Transverse colon (tissue), 4 donors: ENCODE data around the gene IL5RA. TPM values are rescaled to one million over a fixed set of nuclear protein-coding genes. Genes with fewer than 3 reads are reported as not detected.

Experiments used
- DNase-seq: peaks from one replicate; pipeline ENCODE4 v3.0.0-alpha.2; 2019
- H3K27ac ChIP-seq, 4 donors: fragments of 200-600 bp; sonication (generic); 2 replicates each; pipeline ENCODE4 v1.5.1; 2016 to 2018; ENCODE audit warnings: inconsistent platforms in 4 of 4
- H3K27me3 ChIP-seq: fragments of 200-600 bp; sonication (generic); 2 replicates; pipeline ENCODE4 v1.5.1; 2017; ENCODE audit warnings: inconsistent platforms
- H3K36me3 ChIP-seq, 4 donors: fragments of 200-600 bp; sonication (generic); 2 replicates each; pipeline ENCODE4 v1.5.1; 2017 to 2019; ENCODE audit warnings: inconsistent platforms in 4 of 4
- H3K4me1 ChIP-seq, 4 donors: fragments of 200-600 bp; sonication (generic); 2 replicates each; pipeline ENCODE4 v1.5.1; 2017 to 2020; ENCODE audit warnings: inconsistent platforms in 4 of 4
- H3K4me3 ChIP-seq, 4 donors: fragments of 200-600 bp; sonication (generic); 1 replicate in 1 of 4; 2 replicates in 3 of 4; pipeline versions ENCODE4 v1.5.1 to v1.6.1; 2017 to 2019; ENCODE audit warnings: inconsistent platforms in 4 of 4
- H3K9me3 ChIP-seq, 2 donors: fragments of 200-600 bp; sonication (generic); 2 replicates each; pipeline ENCODE4 v1.5.1; 2017 to 2019; ENCODE audit warnings: inconsistent platforms in 2 of 2
- CTCF ChIP-seq, 5 experiments: fragments of 200-600 bp in 3 of 5; fragments of 450-650 bp in 2 of 5; sonication (generic) in 3 of 5; IDR thresholded peaks; 1 replicate in 2 of 5; 2 replicates in 3 of 5; pipeline ENCODE4 v1.5.1; 2016 to 2017; ENCODE audit warnings: antibody characterized with exemption in 5 of 5, inconsistent platforms in 3 of 5, mild to moderate bottlenecking in 2 of 5, moderate library complexity in 1 of 5
- EP300 ChIP-seq: sonication (generic); formaldehyde crosslinking; IDR thresholded peaks from one replicate; pipeline ENCODE4 v1.6.1; 2017; ENCODE audit warnings: antibody characterized with exemption, low read depth
- POLR2A ChIP-seq: fragments of 450-650 bp; IDR thresholded peaks from one replicate; pipeline ENCODE4 v1.6.1; 2016; ENCODE audit warnings: antibody characterized with exemption, mild to moderate bottlenecking, moderate library complexity
- POLR2AphosphoS5 ChIP-seq, 3 donors: sonication (generic); formaldehyde crosslinking; IDR thresholded peaks; one replicate each; pipeline ENCODE4 v1.6.1; 2016; ENCODE audit warnings: antibody characterized with exemption in 3 of 3
- WGBS, 2 donors: methylation state at CpG; one replicate each; pipeline ENCODE4 v1.1.5; 2018; ENCODE audit warnings: low coverage in 1 of 2; 5-methylcytosine and 5-hydroxymethylcytosine counted together
- in situ Hi-C, 4 donors: fragments of 200-750 bp; cut with MboI; loops; one replicate each; pipeline versions ENCODE4 v1.15.0 to v1.15.1; 2017; ENCODE audit warnings: low sequenced_read_pairs in 3 of 4, low pct_ligation_motif_present in 1 of 4, low pct_unique_long_range_greater_than_20kb in 1 of 4
- intact Hi-C: fragments of 100-400 bp; cut with DNase I; formaldehyde crosslinking; loops from one replicate; pipeline ENCODE4 v1.15.1; 2023; ENCODE audit warnings: low total_unique reads
- total RNA-seq, 4 donors: library from RNA; depleted of rRNA; stranded (reverse); fragments of >200 nt; gene quantifications; one replicate each; pipeline ENCODE4 v1.1.0, GENCODE V29; 2016

The IL5RA gene
- total RNA-seq, 4 donors from 2014 or later: 0.27 to 0.95 TPM; not detected in 2

DNA sequence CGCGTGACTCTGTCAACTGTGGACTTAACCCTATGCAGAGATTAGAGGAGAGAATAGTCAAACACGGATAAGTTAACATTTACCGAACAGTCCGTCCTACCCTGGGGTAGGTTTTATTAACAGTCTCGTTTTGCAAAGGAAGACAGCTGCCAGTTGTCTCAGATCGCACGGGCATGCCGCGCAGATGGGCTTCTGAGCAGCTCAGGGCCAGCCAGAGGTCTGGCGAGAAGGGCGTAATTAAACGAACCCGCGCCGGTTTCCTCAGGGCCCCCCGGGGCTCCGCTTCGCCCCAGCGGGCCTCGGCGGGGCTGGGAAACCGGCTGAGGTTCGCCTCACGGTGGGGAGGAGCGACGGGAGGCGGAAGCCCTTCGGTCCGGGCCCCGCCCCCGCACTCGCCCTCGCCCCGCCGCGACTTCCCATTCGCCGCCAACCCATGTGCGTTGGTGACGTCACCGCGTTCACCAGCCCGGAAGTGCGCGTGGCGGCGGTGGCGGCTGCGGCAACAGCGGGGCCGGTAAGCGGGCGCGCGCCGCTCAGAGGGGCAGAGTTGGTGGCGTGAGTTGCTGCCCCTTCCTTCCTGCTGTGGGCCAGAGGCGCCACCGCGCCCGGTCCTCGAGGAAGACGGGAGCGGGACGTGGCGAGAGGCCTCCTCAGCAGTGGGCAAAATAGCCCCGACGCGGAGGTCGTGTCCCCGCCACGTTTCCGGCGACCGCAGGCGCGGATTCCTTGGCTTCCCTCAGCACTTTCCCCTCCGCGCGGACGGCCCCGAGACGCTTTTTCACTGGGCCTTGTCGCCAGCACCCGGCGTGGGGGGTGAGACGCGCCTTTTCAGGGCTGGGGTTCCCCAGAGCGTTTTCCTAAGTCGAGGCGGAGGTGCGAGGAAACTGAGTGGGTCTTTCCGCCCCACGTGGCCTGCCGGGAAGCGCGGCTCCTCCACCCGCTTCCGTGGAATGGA, 16.6 kb upstream of the IL5RA start, which contains the start of gene TRNT1:
Gene TRNT1, plus strand, starts transcription at position 464 of the 955 bp plus-strand sequence. CDS start 2,101 bp downstream, outside the sequence.
- no peaks in the 10 kb centered on the region for H3K9me3 ChIP-seq
- peak; percentile 98 for DNase-seq
- H3K36me3 ChIP-seq: peaks cover 0 to 20% (median 7%) of the 10 kb centered on the region in 4 donors
- WGBS, 2 donors: 1% methylated on average over 97 of the region's 100 CpGs; no CpG with 5 or more reads in 1 of the 2 donors
- intact Hi-C loops (no loop called here), in situ Hi-C loops (no loop called here)
- peaks cover 6 to 17% (median 12%) of the 10 kb centered on the region in 4 donors for H3K4me1 ChIP-seq
- TF ChIP-seq POLR2A: peak; percentile 93
- peak in 1 of 5 experiments; percentile 27 for TF ChIP-seq CTCF (IDR thresholded peaks at IDR 0.05)
- TF ChIP-seq EP300: no peak
- TF ChIP-seq POLR2AphosphoS5 (IDR thresholded peaks at IDR 0.05): peak; percentile 93 to 98 (median 97)
- peak within 1 kb of the TSS; percentile 71 to 87 (median 82) for H3K4me3 ChIP-seq
- peak within 1 kb of the TSS; percentile 89 to 94 (median 92) for H3K27ac ChIP-seq
- no peaks in the 10 kb centered on the region for H3K27me3 ChIP-seq

GRCh38 chr3:3125977-3126376, 15.8 kb upstream of the IL5RA start:
- peak overlapping the region; percentile 57 to 87 (median 82) for H3K4me3 ChIP-seq
- peaks cover 6 to 17% (median 12%) of the 10 kb centered on the region in 4 donors for H3K4me1 ChIP-seq
- TF ChIP-seq POLR2A (no peak), POLR2AphosphoS5 (IDR thresholded peaks at IDR 0.05) (no peak), EP300 (no peak)
- in situ Hi-C loops: no loop called here
- WGBS, 2 donors: 72 to 91% methylated on average over 10 to 24 of the region's 24 CpGs
- no peak for DNase-seq
- H3K36me3 ChIP-seq: peaks cover 0 to 17% (median 7%) of the 10 kb centered on the region in 4 donors
- peak overlapping the region; percentile 89 to 94 (median 92) for H3K27ac ChIP-seq
- no peaks in the 10 kb centered on the region for H3K9me3 ChIP-seq
- no peaks in the 10 kb centered on the region for H3K27me3 ChIP-seq
- intact Hi-C loops: no loop called here

GRCh38 chr3:3119393-3119851, 9.2 kb upstream of the IL5RA start:
- Histone ChIP-seq H3K27ac (no peak overlapping the region), H3K4me1 (no peaks in the 10 kb centered on the region), H3K4me3 (no peak overlapping the region), H3K27me3 (no peaks in the 10 kb centered on the region), H3K36me3 (no peaks in the 10 kb centered on the region), H3K9me3 (no peaks in the 10 kb centered on the region)
- intact Hi-C loops (no loop called here), in situ Hi-C loops (no loop called here)
- whole genome bisulfite sequencing, 2 donors: 73 to 86% methylated on average over 1 to 4 of the region's 4 CpGs
- no peak for TF ChIP-seq CTCF (IDR thresholded peaks at IDR 0.05)
- TF ChIP-seq EP300: no peak
- TF ChIP-seq POLR2AphosphoS5 (IDR thresholded peaks at IDR 0.05): no peak
- no peak for TF ChIP-seq POLR2A
- no peak for DNase-seq

- Histone ChIP-seq H3K27ac (no peak overlapping the region), H3K4me3 (no peak overlapping the region), H3K27me3 (no peaks in the 10 kb centered on the region), H3K9me3 (no peaks in the 10 kb centered on the region), H3K4me1 (no peaks in the 10 kb centered on the region), H3K36me3 (no peaks in the 10 kb centered on the region)
- 85% methylated on average over 2 of the region's 2 CpGs for WGBS, 2 donors
- no peak for TF ChIP-seq EP300
- no peak for TF ChIP-seq POLR2AphosphoS5 (IDR thresholded peaks at IDR 0.05)
- TF ChIP-seq POLR2A: no peak
- no peak for TF ChIP-seq CTCF (IDR thresholded peaks at IDR 0.05)
- no peak for DNase-seq
- in situ Hi-C loops: no loop called here
- intact Hi-C loops: no loop called here
Measured at GRCh38 chr3:3117651-3118050, 7.5 kb upstream of the IL5RA start.
